Common myeloid progenitor, CD34-positive (primary cell): ENCODE data around the gene HDLBP.
A peak's percentile ranks its signal among the peaks of the same experiment; 100 is the strongest.

Experiments used
- CTCF ChIA-PET: fragments of 350-600 bp; sonication (Branson Sonifier 250); formaldehyde crosslinking; loops from one replicate; lab custom pipeline; 2021; ENCODE audit warnings: antibody characterized with exemption; lab: Charles Lee
- POLR2A ChIA-PET: fragments of 350-600 bp; sonication (Branson Sonifier 250); formaldehyde crosslinking; loops from one replicate; lab custom pipeline; 2021; ENCODE audit warnings: antibody characterized with exemption; lab: Charles Lee
- DNase-seq, 3 donors: peaks; one replicate each; pipeline versions ENCODE4 v3.0.0 to v3.0.0-alpha.2; 2013
- H3K27ac ChIP-seq, 2 experiments: 1 replicate in 1 of 2; 2 replicates in 1 of 2; pipeline ENCODE4 v1.7.0; 2013; ENCODE audit warnings: inconsistent platforms in 2 of 2, low read length in 2 of 2, mild to moderate bottlenecking in 2 of 2, low read depth in 1 of 2, moderate library complexity in 1 of 2; ENCODE audit not compliant: severe bottlenecking in 2 of 2, insufficient read depth in 1 of 2, poor library complexity in 1 of 2
- H3K27me3 ChIP-seq, 5 experiments: replicated peaks in 2 of 5; 1 replicate in 3 of 5; 2 replicates in 2 of 5; pipeline versions ENCODE4 v1.6.1 to v1.7.0; 2013; ENCODE audit warnings: low read length in 4 of 5, mild to moderate bottlenecking in 2 of 5, moderate library complexity in 2 of 5, inconsistent platforms in 1 of 5; ENCODE audit not compliant: insufficient read depth in 5 of 5, control insufficient read depth in 4 of 5
- H3K36me3 ChIP-seq, 4 experiments: 1 replicate in 2 of 4; 2 replicates in 2 of 4; pipeline versions ENCODE4 v1.6.1 to v1.7.0; 2013; ENCODE audit warnings: low read length in 3 of 4, control low read depth in 1 of 4, mild to moderate bottlenecking in 1 of 4; ENCODE audit not compliant: control insufficient read depth in 4 of 4, insufficient read depth in 4 of 4
- H3K4me1 ChIP-seq, 4 experiments: 1 replicate in 3 of 4; 2 replicates in 1 of 4; pipeline versions ENCODE4 v1.6.1 to v1.7.1; 2013; ENCODE audit warnings: low read length in 3 of 4, mild to moderate bottlenecking in 3 of 4, control low read depth in 1 of 4, inconsistent platforms in 1 of 4, moderate library complexity in 1 of 4; ENCODE audit not compliant: control insufficient read depth in 4 of 4, insufficient read depth in 4 of 4; ENCODE audit errors: control extremely low read depth in 1 of 4
- H3K4me3 ChIP-seq, 7 experiments: 1 replicate in 4 of 7; 2 replicates in 3 of 7; pipeline versions ENCODE4 v1.5.1 to v1.7.0; 2013; ENCODE audit warnings: mild to moderate bottlenecking in 7 of 7, low read length in 6 of 7, moderate library complexity in 6 of 7, inconsistent platforms in 2 of 7, low read depth in 2 of 7, control low read depth in 1 of 7; ENCODE audit not compliant: insufficient read depth in 4 of 7, control insufficient read depth in 1 of 7; ENCODE audit errors: extremely low read depth in 1 of 7
- H3K9me3 ChIP-seq, 5 experiments: 1 replicate in 4 of 5; 2 replicates in 1 of 5; pipeline versions ENCODE4 v1.6.1 to v1.7.1; 2013; ENCODE audit warnings: low read length in 4 of 5, mild to moderate bottlenecking in 2 of 5, inconsistent platforms in 1 of 5, low read depth in 1 of 5, moderate library complexity in 1 of 5; ENCODE audit not compliant: control insufficient read depth in 4 of 5, insufficient read depth in 2 of 5; ENCODE audit errors: control extremely low read depth in 1 of 5
- WGBS: methylation state at CpG from one replicate; pipeline ENCODE4 v1.1.5; 2013; ENCODE audit not compliant: insufficient coverage; 5-methylcytosine and 5-hydroxymethylcytosine counted together

Gene HDLBP

DNA sequence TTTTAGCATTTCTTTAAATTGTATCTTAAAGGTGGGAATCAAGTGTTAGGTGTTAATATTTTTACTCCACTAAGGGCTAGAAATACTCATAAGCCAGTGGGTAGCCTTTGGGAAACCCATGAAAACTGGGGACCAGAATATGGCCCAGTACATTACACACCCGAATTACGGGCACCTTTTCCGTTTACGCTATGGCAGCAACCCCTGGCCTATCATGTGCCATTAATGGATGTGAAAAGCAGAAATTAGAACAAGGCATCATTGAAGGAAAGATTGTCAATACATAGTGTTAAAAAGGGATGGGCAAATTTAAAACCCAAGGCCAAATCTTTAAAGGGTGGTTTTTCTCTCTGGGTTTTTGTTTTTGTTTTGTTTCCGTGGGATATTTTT lies 41.4 kb upstream of the HDLBP start:
- Histone ChIP-seq H3K27ac (peak overlapping the region in 1 of 2 experiments; percentile 52), H3K4me1 (peaks cover 5 to 22% (median 11%) of the 10 kb centered on the region in 4 experiments), H3K27me3 (no peaks in the 10 kb centered on the region), H3K9me3 (no peaks in the 10 kb centered on the region), H3K4me3 (peak overlapping the region; percentile 56 to 83 (median 74)), H3K36me3 (peaks cover 4 to 24% (median 18%) of the 10 kb centered on the region in 4 experiments)
- CTCF ChIA-PET, result no interaction called here
- POLR2A ChIA-PET, result no interaction called here
- no peak for DNase-seq
- WGBS, result 63% methylated on average over 2 of the region's 5 CpGs

GRCh38 chr2:241355983-241356870 lies 40.8 kb upstream of the HDLBP start, which contains the start of gene FARP2:
FARP2 (plus strand) TSS chr2:241356285; CDS start chr2:241373108, 16,823 bp downstream.
- under 1% methylated on average over 73 of the region's 101 CpGs for WGBS
- ChIA-PET CTCF (no interaction called here), POLR2A (no interaction called here)
- Histone ChIP-seq H3K9me3 (no peaks in the 10 kb centered on the region), H3K4me1 (peaks cover 5 to 22% (median 11%) of the 10 kb centered on the region in 4 experiments), H3K27me3 (no peaks in the 10 kb centered on the region), H3K4me3 (peak within 1 kb of the TSS; percentile 56 to 83 (median 74)), H3K36me3 (peaks cover 7 to 31% (median 23%) of the 10 kb centered on the region in 4 experiments), H3K27ac (peak within 1 kb of the TSS in 1 of 2 experiments; percentile 52)
- peak; percentile 98 to 99 (median 99) for DNase-seq

GRCh38 chr2:241354668-241355658 lies 39.5 kb upstream of the HDLBP start:
- H3K36me3 ChIP-seq, result peaks cover 16 to 42% (median 33%) of the 10 kb centered on the region in 4 experiments
- no peaks in the 10 kb centered on the region for H3K27me3 ChIP-seq
- ChIA-PET POLR2A (no interaction called here), CTCF (no interaction called here)
- DNase-seq, result peak; percentile 52 to 75 (median 66)
- peak overlapping the region in 4 of 7 experiments; percentile 12 to 52 (median 44) for H3K4me3 ChIP-seq
- peaks cover 5 to 22% (median 11%) of the 10 kb centered on the region in 4 experiments for H3K4me1 ChIP-seq
- 70% methylated on average over 22 of the region's 40 CpGs for WGBS
- H3K27ac ChIP-seq, result peak overlapping the region in 1 of 2 experiments; percentile 1
- no peaks in the 10 kb centered on the region for H3K9me3 ChIP-seq

GRCh38 chr2:241352227-241352626 lies 36.8 kb upstream of the HDLBP start:
- peaks cover 2 to 14% (median 9%) of the 10 kb centered on the region in 4 experiments for H3K4me1 ChIP-seq
- H3K36me3 ChIP-seq, result peaks cover 25 to 65% (median 46%) of the 10 kb centered on the region in 4 experiments
- no peak for DNase-seq
- CTCF ChIA-PET, result no interaction called here
- H3K4me3 ChIP-seq, result no peak overlapping the region
- POLR2A ChIA-PET, result interaction anchor here (0.6 kb wide), 1 partner anchor 56 kb away, joined by 4 read pairs; no protein-coding TSS in a partner anchor
- no peaks in the 10 kb centered on the region for H3K27me3 ChIP-seq
- H3K27ac ChIP-seq, result no peak overlapping the region
- no peaks in the 10 kb centered on the region for H3K9me3 ChIP-seq
- WGBS, result no CpG with 5 or more reads among the region's 3 CpGs

GRCh38 chr2:241351640-241352031 lies 36.2 kb upstream of the HDLBP start:
- Histone ChIP-seq H3K9me3 (no peaks in the 10 kb centered on the region), H3K4me3 (no peak overlapping the region), H3K27me3 (no peaks in the 10 kb centered on the region), H3K27ac (no peak overlapping the region), H3K36me3 (peaks cover 29 to 71% (median 51%) of the 10 kb centered on the region in 4 experiments), H3K4me1 (peaks cover 0 to 9% (median 3%) of the 10 kb centered on the region in 4 experiments)
- ChIA-PET CTCF (no interaction called here), POLR2A (no interaction called here)
- 100% methylated on average over 1 of the region's 3 CpGs for WGBS
- no peak for DNase-seq

DNA sequence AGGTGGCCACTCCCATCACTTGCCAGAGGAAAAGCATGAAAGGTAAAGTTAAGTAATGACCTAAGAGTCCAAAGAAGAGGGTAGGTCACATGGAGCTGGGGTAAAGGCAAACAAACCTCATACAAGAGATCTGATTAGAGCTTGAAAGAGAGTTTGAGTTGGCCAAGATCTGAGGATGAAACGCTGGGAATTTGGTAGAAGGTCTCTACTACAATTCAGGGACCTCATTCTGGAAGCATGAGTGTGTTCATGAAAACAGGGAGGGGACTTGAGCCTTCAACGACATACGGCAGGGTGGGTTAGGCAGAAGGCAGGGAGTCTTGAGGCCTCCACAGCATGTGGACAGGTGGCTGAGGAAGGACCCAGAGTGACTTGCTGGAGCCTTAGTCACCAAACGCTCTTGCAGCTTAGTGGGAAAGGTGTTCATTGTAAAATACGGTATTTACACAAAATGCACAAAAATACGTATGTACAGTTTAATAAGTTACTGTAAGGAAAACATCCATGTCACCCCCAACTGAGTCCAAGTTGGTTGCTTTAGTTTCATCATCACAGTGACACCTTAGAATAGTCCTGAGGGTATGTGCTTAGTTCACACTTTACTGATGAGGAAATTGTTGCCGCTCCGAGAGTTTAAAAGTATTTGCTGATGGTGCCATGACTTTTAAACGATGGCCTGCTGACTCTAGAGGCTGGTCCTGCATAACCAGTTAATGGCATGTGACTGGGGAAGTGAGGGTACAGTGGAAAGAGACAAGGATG lies 35.6 kb upstream of the HDLBP start:
- no peak for DNase-seq
- POLR2A ChIA-PET, result no interaction called here
- no peak overlapping the region for H3K27ac ChIP-seq
- H3K4me1 ChIP-seq, result peaks cover 0 to 6% (median 0%) of the 10 kb centered on the region in 4 experiments
- CTCF ChIA-PET, result interaction anchor here (0.5 to 1.6 kb wide), 4 partner anchors 9 to 249 kb away, joined by 3 to 4 read pairs (median 3); partner anchors contain the start of gene MTERF4
- H3K4me3 ChIP-seq, result no peak overlapping the region
- 95% methylated on average over 7 of the region's 9 CpGs for WGBS
- no peaks in the 10 kb centered on the region for H3K9me3 ChIP-seq
- H3K27me3 ChIP-seq, result no peaks in the 10 kb centered on the region
- H3K36me3 ChIP-seq, result peaks cover 33 to 77% (median 55%) of the 10 kb centered on the region in 4 experiments
